Left cardiac atrium (tissue), 4 donors: ENCODE results near the gene QRICH2. TPM values are rescaled to one million over a fixed set of nuclear protein-coding genes. Genes with fewer than 3 reads are reported as not detected.

ENCODE experiments used
- ATAC-seq, 2 donors: fragments of 200-7000 bp; cut with Tn5 transposase; one replicate each; pipeline ENCODE4 v1.9.1; 2020; ENCODE audit warnings: mild to moderate bottlenecking in 2 of 2, moderate library complexity in 2 of 2
- DNase-seq: peaks from one replicate; pipeline ENCODE4 v3.0.0-alpha.2; 2020
- intact Hi-C, 2 donors: fragments of 100-400 bp; cut with DNase I; formaldehyde crosslinking; loops; one replicate each; pipeline versions ENCODE4 v1.14.1 to v1.15.1; 2022 to 2023
- total RNA-seq, 2 donors: library from RNA; stranded (reverse); fragmentation: NEBNext Ultra II Directional; extraction: Animal tissue kit (Norgen Biotek cat#: 25700); gene quantifications; one replicate each; pipeline ENCODE4 v1.2.1, GENCODE V29; 2021
- donor health status: DM: no; HTN: yes; CAD: no.
- donor health status: DM: no; HTN: yes; CAD: no; lungs with severe emphysema.
- donor health status: DM: yes; HTN: yes; CAD: no.
- donor health status: Dilated cardiomyopathy.

QRICH2 gene
- total RNA-seq, 2 donors from 2014 or later, result 1.9 to 3.9 TPM

GRCh38 chr17:76281573-76282371 lies 26.3 kb downstream of the QRICH2 start:
- DNase-seq (no peak), ATAC-seq (peak; percentile 21 to 38)
- intact Hi-C loops, result no loop called here

DNA sequence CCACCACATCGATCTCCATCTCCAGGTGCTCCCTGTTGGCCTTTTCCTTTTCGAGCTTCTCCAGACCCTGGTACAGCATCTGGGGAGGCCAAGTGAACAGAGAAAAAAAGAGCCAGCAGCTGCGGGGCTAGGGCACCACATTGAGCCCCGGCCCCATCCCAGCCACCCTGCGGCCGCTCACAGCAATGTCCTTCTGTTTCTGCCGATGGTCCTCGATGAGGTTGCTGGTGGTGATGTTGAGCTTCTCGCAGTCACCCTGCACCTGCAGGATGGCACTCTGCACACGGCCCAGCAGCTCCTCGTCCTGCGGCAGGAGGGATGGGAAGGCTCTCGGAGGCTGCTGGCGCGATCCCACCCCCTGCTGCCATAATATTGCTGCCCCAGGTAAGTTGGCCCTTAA lies 27.4 kb downstream of the QRICH2 start:
- ATAC-seq (no peak), DNase-seq (no peak)
- intact Hi-C loops, result no loop called here

DNA sequence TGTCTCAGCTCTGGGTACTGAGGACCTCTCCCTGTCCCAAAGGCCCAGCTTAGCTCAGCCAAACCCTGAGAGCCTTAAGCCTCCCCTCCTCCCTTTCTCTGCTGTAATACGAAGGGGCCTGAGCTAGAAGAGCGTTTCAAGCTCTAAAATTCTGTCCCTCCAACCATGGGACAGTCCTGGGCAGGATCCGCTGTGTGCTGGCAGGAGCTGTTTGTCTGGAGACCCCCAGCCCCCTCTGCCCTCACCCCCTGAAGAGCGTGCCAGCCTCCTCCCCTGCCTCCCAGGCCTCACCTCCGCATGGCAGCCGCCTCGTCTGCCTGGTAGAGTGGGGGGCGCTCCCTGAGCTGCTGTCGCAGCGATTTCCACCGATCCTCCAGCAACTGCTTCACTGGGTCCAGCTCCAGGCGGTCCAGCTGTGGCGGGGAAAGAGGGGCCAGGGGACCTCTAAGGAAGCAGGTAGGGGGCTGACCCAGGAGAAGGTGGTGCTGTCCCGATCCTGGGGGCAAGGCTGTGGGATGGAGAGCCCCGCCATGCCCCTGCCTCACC lies 28.3 kb downstream of the QRICH2 start:
- no peak for DNase-seq
- no peak for ATAC-seq
- intact Hi-C loops, result loop anchor here (1.0 to 10.0 kb wide), 4 partner anchors 95 to 159 kb away; no protein-coding TSS in a partner anchor

DNA sequence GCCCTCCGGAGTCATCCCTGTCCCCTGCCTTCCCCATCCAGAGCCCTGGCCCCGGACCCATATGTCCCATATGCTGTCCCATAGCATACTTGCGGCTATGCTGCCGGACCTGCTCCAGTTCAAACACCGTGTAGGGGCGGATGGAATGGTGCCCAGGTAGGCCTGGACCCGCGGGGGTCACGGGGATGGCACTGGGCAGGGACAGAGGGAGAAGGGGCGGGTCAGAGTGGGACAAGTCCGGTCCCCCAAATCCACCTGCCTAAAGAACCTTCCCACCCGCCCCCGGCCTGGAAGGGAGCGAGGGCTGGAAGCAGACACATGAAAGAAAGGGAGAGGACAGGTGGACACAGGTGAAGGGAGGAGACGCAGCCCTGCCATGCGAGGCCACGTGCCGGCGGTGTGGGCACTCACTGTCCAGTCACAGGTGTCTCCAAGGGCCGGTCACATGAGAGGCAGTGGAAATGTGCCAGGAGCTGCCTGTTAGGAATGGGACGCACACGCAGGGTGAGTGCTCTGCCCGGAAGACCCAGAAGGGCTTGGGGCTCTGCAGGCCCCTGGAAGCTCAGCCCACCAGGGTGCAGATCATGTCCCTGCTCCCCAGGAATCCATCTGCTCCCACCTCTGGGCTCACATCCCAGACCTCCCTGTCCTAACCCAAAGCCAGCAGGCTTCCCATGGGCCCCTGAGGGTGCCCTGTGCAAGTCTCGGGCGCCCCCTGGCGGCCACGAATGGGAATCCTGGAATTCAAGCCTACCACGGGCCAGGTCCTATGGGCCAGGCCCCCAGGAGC lies 28.9 kb downstream of the QRICH2 start:
- ATAC-seq (peak; percentile 87 to 88), DNase-seq (peak; percentile 90)
- intact Hi-C loops, result loop anchor here (1.0 to 10.0 kb wide), 4 partner anchors 94 to 158 kb away; no protein-coding TSS in a partner anchor

DNA sequence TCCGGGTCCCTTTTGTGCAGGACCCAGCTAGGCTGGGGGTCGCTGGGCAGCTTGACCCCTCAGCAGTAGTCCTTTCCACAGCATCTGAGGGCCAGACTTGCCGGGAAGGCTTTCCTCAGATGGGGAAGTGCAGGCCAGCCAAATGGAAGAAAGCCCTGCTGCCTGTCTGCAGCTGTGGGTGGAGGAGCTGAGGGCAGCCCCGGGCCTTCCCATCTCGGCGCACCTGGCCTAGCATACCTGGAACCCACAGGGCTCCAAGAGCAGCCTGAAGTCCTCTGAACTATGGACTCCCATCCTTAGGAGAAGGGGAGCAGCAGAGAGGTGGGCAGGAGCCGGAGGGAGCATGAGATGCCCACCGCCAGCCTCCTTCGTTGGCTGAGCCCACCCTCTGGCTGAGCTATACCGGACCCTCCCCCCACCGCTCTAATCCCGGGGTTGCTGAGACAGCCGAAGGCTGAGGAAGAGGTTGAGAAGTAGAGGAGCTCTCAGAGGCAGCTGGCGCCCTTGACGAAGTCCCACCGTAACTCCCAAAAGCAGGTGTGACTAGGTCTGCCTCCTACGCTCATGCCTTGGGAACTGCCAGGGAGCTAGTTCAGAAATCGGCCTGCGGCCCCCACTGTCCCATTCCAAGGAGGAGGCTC lies 29.7 kb downstream of the QRICH2 start:
- no peak for ATAC-seq
- DNase-seq, result no peak
- intact Hi-C loops, result loop anchor here (5.0 to 10.0 kb wide), 3 partner anchors 94 to 156 kb away; no protein-coding TSS in a partner anchor

- no peak for DNase-seq
- ATAC-seq, result no peak
- intact Hi-C loops, result loop anchor here (5.0 to 10.0 kb wide), 3 partner anchors 93 to 155 kb away; no protein-coding TSS in a partner anchor
These were observed 30.5 kb downstream of the QRICH2 start for GRCh38 chr17:76277300-76278267.

DNA sequence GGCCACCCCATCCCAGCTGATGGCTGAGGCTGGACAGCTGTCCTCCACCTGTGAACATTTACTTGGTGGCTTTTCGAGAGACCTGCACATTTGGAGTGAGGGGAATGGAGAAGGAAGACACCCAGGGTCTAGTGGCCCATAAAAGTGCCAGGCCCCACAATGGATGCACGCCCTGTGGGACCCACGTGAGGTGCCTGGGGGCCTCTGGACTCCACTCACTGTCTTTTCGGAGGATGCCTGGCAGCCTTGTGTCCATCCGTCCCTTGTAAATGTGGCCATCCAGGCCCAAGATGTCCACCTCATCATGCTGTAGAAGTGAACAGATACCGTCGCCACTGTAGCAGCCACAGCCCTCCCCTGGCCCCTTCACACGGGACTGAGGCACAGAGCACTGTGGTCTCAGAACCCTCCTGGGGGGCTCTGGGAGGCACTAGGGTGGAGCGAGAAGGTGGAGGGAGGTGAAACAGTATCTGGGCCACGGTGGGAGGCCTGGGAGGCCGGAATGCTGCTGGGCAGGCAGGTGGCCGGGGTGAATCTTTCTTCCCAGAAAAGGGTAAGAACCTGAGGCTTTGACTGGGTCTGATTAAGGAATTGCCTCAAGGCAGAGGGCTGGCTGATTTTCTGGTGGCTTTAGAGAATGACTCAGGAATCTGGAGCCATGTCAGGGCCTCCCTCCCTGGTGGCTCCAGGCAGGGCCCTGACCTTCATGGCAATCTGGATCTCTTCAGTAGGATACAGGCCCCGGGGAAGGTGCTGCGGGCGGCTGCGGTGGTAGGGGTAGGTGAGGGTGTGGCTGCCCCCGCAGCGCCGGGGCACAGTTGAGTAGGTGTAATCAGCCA lies 31.4 kb downstream of the QRICH2 start:
- intact Hi-C loops, result loop anchor here (5.0 to 10.0 kb wide), 3 partner anchors 92 to 154 kb away; no protein-coding TSS in a partner anchor
- DNase-seq, result no peak
- ATAC-seq, result no peak

DNA sequence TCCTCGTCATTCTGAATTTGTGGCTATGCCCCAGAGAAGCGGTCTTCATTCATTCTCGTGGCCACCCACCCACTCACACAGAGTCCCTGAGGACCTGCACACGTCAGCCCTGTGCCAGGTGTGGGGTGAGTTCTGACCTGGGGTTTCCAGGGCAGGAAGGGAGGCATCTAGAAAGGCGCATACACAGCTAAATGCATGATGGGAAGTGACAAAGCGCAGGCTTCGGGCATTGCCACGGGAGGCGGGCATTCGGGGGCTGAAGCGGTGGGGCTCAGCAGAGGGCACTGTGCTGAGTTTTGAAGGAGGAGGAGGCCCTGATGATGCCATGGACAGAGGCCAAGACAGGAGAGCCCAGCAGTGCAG lies 32.0 kb downstream of the QRICH2 start:
- intact Hi-C loops, result loop anchor here (5.0 to 10.0 kb wide), 3 partner anchors 91 to 154 kb away; no protein-coding TSS in a partner anchor
- ATAC-seq (no peak), DNase-seq (no peak)

- DNase-seq (no peak), ATAC-seq (peak in 1 of 2 donors; percentile 4)
- intact Hi-C loops, result loop anchor here (5.0 to 10.0 kb wide), 3 partner anchors 91 to 153 kb away; no protein-coding TSS in a partner anchor
These were observed 32.6 kb downstream of the QRICH2 start for GRCh38 chr17:76275382-76276068.

DNA sequence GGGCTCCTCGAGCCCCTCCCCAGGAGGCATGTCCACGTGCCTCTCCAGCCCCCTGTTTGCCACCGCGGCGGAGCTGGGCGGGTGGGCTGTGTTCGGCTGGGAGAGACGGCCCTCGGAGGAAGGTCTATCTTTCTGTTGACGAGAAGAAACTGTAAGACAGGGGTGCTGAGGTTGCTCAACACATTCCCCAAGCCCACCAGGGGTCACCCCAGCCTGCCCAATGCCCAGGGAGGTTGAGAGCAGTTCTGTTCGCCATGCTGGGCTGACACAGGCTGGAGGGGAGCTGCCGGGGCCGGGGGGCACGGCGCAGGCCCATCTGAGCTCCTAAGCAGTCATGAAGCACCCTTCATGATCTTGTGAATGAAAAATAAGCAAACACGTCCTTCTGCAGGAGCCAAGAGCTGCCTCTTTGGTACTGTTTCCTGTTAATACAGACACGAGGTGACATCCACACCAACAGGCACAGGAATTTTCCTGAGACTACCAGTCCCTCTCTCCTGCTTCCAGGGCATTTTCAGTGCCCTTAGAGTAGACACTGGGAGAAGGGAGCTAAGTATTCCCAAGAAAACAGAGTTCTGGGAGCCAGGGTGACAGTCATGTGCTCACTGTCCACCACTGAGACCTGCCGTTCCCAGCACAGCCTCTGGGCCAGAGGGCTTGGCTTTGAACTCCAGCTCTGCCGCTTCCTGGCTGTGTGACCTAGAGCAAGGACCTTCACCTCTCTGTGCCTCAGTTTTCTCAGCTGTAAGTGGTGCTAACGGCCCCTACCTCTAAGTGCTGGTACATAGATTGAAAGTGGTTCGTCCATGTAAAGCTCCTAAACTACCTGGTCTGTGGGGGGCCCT lies 33.7 kb downstream of the QRICH2 start:
- intact Hi-C loops, result loop anchor here in 1 of 2 donors (10.0 kb wide), 1 partner anchor 90 kb away; no protein-coding TSS in a partner anchor
- no peak for DNase-seq
- peak in 1 of 2 donors; percentile 13 for ATAC-seq

DNA sequence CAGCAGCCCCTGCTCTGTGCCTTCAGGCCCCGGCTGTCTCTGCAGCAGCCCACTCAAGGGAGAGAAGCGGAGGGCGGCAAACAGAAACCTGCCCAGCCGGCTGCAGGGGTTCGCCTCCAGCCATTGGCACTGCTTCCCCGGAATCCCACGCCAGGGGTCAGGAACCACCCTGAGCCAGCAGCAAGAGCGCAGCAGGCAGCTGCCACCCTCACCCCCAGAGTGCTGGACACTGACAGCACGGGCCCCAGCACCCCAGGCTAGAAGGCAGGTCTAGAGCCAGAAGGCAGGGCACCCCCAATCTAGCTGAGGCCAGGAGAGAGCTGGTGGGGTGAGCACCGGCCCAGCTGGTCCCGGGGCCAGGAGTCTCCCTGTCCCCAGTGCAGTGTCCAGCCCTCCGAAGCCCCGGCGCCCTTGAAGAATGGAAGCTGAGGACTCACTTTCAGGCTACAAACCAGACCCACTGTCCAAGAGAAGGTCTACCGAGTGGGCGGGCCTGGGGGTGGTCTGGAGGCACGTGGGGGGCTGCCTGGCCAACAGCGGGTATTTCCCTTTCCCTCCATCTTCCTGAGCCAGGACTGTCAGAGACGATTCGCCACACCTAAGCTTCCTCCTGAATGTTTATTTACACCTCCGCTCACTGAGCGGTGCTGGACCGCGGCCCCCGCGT lies 34.5 kb downstream of the QRICH2 start:
- intact Hi-C loops, result loop anchor here in 1 of 2 donors (10.0 kb wide), 1 partner anchor 89 kb away; no protein-coding TSS in a partner anchor
- ATAC-seq (no peak), DNase-seq (no peak)

- DNase-seq (no peak), ATAC-seq (peak; percentile 5 to 15)
- intact Hi-C loops, result loop anchor here in 1 of 2 donors (10.0 kb wide), 1 partner anchor 88 kb away; no protein-coding TSS in a partner anchor
These were observed 35.3 kb downstream of the QRICH2 start for GRCh38 chr17:76272541-76273444.

DNA sequence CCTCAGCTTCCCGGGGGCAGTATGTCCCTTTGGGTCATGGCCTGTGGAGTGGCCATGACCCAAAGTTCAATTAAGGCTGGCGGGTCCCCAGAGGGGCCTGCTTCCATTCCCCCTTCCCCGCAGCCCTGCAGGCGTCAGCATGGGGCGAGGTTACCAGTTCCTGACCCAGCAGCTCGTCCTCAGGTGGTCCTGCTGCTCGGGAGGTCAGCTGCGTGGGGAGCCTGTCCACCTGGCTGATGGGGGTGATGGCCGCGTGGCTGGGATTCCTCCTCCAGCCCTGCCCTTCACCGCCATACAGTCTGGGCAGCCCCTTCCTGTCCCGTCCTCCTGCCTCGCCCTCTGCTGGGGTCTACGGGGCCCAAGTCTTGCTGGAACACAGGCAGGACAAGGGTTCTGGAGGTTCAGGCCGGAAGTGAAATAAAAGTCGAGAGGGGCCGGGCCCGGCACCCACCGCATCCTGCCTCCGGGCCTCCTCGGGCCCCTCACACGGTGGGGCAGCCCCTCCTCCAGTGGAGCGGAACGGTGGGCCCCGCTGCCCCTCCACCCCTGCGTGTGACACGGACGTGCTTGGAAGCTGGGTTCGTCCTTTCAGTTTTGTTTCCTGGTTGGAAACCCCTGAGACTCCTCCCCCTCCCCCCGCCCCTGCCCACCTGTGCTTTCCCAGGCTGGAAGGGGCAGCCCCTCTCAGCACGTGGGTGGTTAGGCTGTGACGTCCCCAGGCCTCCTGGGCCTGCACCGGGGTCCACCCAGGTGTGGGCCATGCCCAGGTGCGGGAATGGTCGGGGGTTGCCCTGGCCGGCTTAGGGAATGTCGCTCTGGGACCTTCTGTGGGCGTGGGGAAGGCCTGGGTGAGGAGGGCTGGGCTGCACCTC lies 36.2 kb downstream of the QRICH2 start:
- DNase-seq (no peak), ATAC-seq (peak; percentile 4 to 13)
- intact Hi-C loops, result loop anchor here in 1 of 2 donors (10.0 kb wide), 1 partner anchor 87 kb away; no protein-coding TSS in a partner anchor
